ENCODE measurements around the gene KRTAP4-2.

Gene KRTAP4-2

GRCh38 chr17:41133880-41134735 is 43.9 kb downstream of the KRTAP4-2 start:
- DNase-seq (ENCODE audit: low read depth): no peak
- no peak for TF ChIP-seq CTCF (IDR thresholded peaks at IDR 0.05; ENCODE audit: control insufficient read depth, insufficient read depth, low read depth, low read length, missing control alignments)
- H3K4me3 ChIP-seq (ENCODE audit: control insufficient read depth, low read depth, low read length): no peak overlapping the region

- DNase-seq (ENCODE audit: low read depth): no peak
- no peak for TF ChIP-seq CTCF (IDR thresholded peaks at IDR 0.05; ENCODE audit: control insufficient read depth, insufficient read depth, low read depth, low read length, missing control alignments)
- H3K4me3 ChIP-seq (ENCODE audit: control insufficient read depth, low read depth, low read length): no peak overlapping the region
Observed at GRCh38 chr17:41131979-41132378, 46.0 kb downstream of the KRTAP4-2 start.

All from AG09309 (cell line).